ENCODE measurements around the gene SMIM12. TPM values are rescaled to one million over a fixed set of nuclear protein-coding genes. Genes with fewer than 3 reads are reported as not detected.

Gene SMIM12
- polyA plus RNA-seq (ENCODE audit: insufficient read length), result 34.8 TPM
- long read RNA-seq, donor 1, transcript SMIM12-206 (2 exons, 3,454 nt), result major isoform, 18 of 18 reads
- long read RNA-seq, donor 1, partial matches to known transcripts, result 0 of 18 reads
- long read RNA-seq, donor 1, other reads (novel, unspliced or antisense), result 0 of 18 reads
- long read RNA-seq, donor 2, transcript SMIM12-206 (2 exons, 3,454 nt), result major isoform, 18 of 19 reads
- long read RNA-seq, donor 2, partial matches to known transcripts, result 0 of 19 reads
- long read RNA-seq, donor 2, other reads (novel, unspliced or antisense), result 0 of 19 reads
- long read RNA-seq, donor 3, transcript SMIM12-206 (2 exons, 3,454 nt), result major isoform, 21 of 60 reads
- long read RNA-seq, donor 3, partial matches to known transcripts, result 39 of 60 reads
- long read RNA-seq, donor 3, other reads (novel, unspliced or antisense), result 0 of 60 reads
- long read RNA-seq, donor 4, partial matches to known transcripts, result 0 of 2 reads
- long read RNA-seq, donor 4, other reads (novel, unspliced or antisense), result 0 of 2 reads
- long read RNA-seq, donor 5, transcript SMIM12-206 (2 exons, 3,454 nt), result major isoform, 28 of 30 reads
- long read RNA-seq, donor 5, partial matches to known transcripts, result 0 of 30 reads
- long read RNA-seq, donor 5, other reads (novel, unspliced or antisense), result 0 of 30 reads
- long read RNA-seq, donor 6, transcript SMIM12-206 (2 exons, 3,454 nt), result major isoform, 29 of 31 reads
- long read RNA-seq, donor 6, partial matches to known transcripts, result 0 of 31 reads
- long read RNA-seq, donor 6, other reads (novel, unspliced or antisense), result 0 of 31 reads
- long read RNA-seq, donor 7, transcript SMIM12-206 (2 exons, 3,454 nt), result major isoform, 34 of 35 reads
- long read RNA-seq, donor 7, partial matches to known transcripts, result 0 of 35 reads
- long read RNA-seq, donor 7, other reads (novel, unspliced or antisense), result 0 of 35 reads
- long read RNA-seq, donor 8, transcript SMIM12-206 (2 exons, 3,454 nt), result major isoform, 11 of 11 reads
- long read RNA-seq, donor 8, partial matches to known transcripts, result 0 of 11 reads
- long read RNA-seq, donor 8, other reads (novel, unspliced or antisense), result 0 of 11 reads

- DNase-seq, result peak; percentile 87
Observed at GRCh38 chr1:34859446-34860200, at the start of gene SMIM12. TSS of gene SMIM12 (minus strand) at chr1:34859749. CDS start at chr1:34855977, 3,772 bp downstream.

- no peak for DNase-seq
Observed at GRCh38 chr1:34908369-34908768, 48.8 kb upstream of the SMIM12 start.

GRCh38 chr1:34907487-34908090, 48.0 kb upstream of the SMIM12 start:
- no peak for DNase-seq

- DNase-seq, result no peak
Observed at GRCh38 chr1:34906756-34907155, 47.2 kb upstream of the SMIM12 start.

- DNase-seq, result no peak
Observed at GRCh38 chr1:34906222-34906621, 46.7 kb upstream of the SMIM12 start.

- no peak for DNase-seq
Observed at GRCh38 chr1:34905098-34905459, 45.5 kb upstream of the SMIM12 start.

- no peak for DNase-seq
Observed at GRCh38 chr1:34904236-34905097, 44.9 kb upstream of the SMIM12 start.

- DNase-seq, result no peak
Observed at GRCh38 chr1:34901919-34902318, 42.4 kb upstream of the SMIM12 start.

GRCh38 chr1:34900775-34901502, 41.4 kb upstream of the SMIM12 start:
- no peak for DNase-seq

- DNase-seq, result no peak
Observed at GRCh38 chr1:34899906-34900305, 40.4 kb upstream of the SMIM12 start.

GRCh38 chr1:34899471-34899870, 39.9 kb upstream of the SMIM12 start:
- DNase-seq, result no peak

- DNase-seq, result no peak
Observed at GRCh38 chr1:34898330-34898761, 38.8 kb upstream of the SMIM12 start.

- no peak for DNase-seq
Observed at GRCh38 chr1:34896612-34897011, 37.1 kb upstream of the SMIM12 start.

GRCh38 chr1:34889705-34890104, 30.2 kb upstream of the SMIM12 start:
- no peak for DNase-seq

- no peak for DNase-seq
Observed at GRCh38 chr1:34887593-34887992, 28.0 kb upstream of the SMIM12 start.

GRCh38 chr1:34885405-34886247, 26.1 kb upstream of the SMIM12 start:
- DNase-seq, result no peak

GRCh38 chr1:34884961-34885360, 25.4 kb upstream of the SMIM12 start:
- no peak for DNase-seq

GRCh38 chr1:34884536-34884935, 25.0 kb upstream of the SMIM12 start:
- no peak for DNase-seq

GRCh38 chr1:34879230-34879629, 19.7 kb upstream of the SMIM12 start:
- no peak for DNase-seq

Data from left kidney (tissue), 8 donors.